Liver (tissue), 9 donors: ENCODE measurements around the gene BACH2. TPM values are rescaled to one million over a fixed set of nuclear protein-coding genes. Genes with fewer than 3 reads are reported as not detected.

Experiments used
- DNase-seq: peaks from one replicate; pipeline ENCODE4 v3.0.0-alpha.2; 2017; ENCODE audit warnings: low spot score
- H3K27ac ChIP-seq, 2 donors: one replicate each; pipeline ENCODE4 v1.7.0; 2013; ENCODE audit warnings: inconsistent platforms in 2 of 2, low read length in 2 of 2, control low read depth in 1 of 2, low read depth in 1 of 2, mild to moderate bottlenecking in 1 of 2
- H3K27me3 ChIP-seq, 4 donors: one replicate each; pipeline versions ENCODE4 v1.6.1 to v1.7.0; 2013; ENCODE audit warnings: low read length in 3 of 4, inconsistent platforms in 1 of 4, mild to moderate bottlenecking in 1 of 4, moderate library complexity in 1 of 4; ENCODE audit not compliant: control insufficient read depth in 4 of 4, insufficient read depth in 4 of 4
- H3K36me3 ChIP-seq, 4 donors: one replicate each; pipeline versions ENCODE4 v1.6.1 to v1.7.0; 2013; ENCODE audit warnings: low read length in 3 of 4, mild to moderate bottlenecking in 3 of 4, low read depth in 1 of 4, moderate library complexity in 1 of 4; ENCODE audit not compliant: control insufficient read depth in 4 of 4, insufficient read depth in 3 of 4
- H3K4me1 ChIP-seq, 4 donors: one replicate each; pipeline versions ENCODE4 v1.6.1 to v1.7.0; 2013; ENCODE audit warnings: low read length in 3 of 4, mild to moderate bottlenecking in 3 of 4, moderate library complexity in 1 of 4; ENCODE audit not compliant: control insufficient read depth in 4 of 4, insufficient read depth in 4 of 4
- H3K4me3 ChIP-seq, 3 donors: one replicate each; pipeline versions ENCODE4 v1.6.1 to v1.7.0; 2013; ENCODE audit warnings: low read length in 3 of 3, control low read depth in 1 of 3, low read depth in 1 of 3, mild to moderate bottlenecking in 1 of 3
- H3K9ac ChIP-seq, 2 donors: one replicate each; pipeline ENCODE4 v1.7.0; 2013; ENCODE audit warnings: low read length in 2 of 2, mild to moderate bottlenecking in 2 of 2, moderate library complexity in 2 of 2, control low read depth in 1 of 2, low read depth in 1 of 2
- H3K9me3 ChIP-seq, 4 donors: one replicate each; pipeline versions ENCODE4 v1.6.1 to v1.7.0; 2013; ENCODE audit warnings: low read length in 3 of 4; ENCODE audit not compliant: control insufficient read depth in 4 of 4
- FOXA1 ChIP-seq: IDR thresholded peaks from 2 replicates; pipeline ENCODE4 v1.6.1; 2016; ENCODE audit warnings: antibody characterized with exemption
- HNF4A ChIP-seq, 2 donors: conservative IDR thresholded peaks; 2 replicates each; pipeline ENCODE4 v1.6.1; 2016; ENCODE audit warnings: antibody characterized with exemption in 2 of 2, mild to moderate bottlenecking in 2 of 2
- NR2F2 ChIP-seq: IDR thresholded peaks from 2 replicates; pipeline ENCODE4 v1.6.1; 2016; ENCODE audit warnings: antibody characterized with exemption
- RAD21 ChIP-seq, 2 donors: IDR thresholded peaks; 2 replicates each; pipeline ENCODE4 v1.6.1; 2016; ENCODE audit warnings: antibody characterized with exemption in 2 of 2, mild to moderate bottlenecking in 2 of 2
- REST ChIP-seq: IDR thresholded peaks from 2 replicates; pipeline ENCODE4 v1.6.1; 2016; ENCODE audit warnings: antibody characterized with exemption, mild to moderate bottlenecking
- SP1 ChIP-seq: IDR thresholded peaks from 2 replicates; pipeline ENCODE4 v1.6.1; 2018; ENCODE audit warnings: antibody characterized with exemption, mild to moderate bottlenecking
- YY1 ChIP-seq: IDR thresholded peaks from 2 replicates; pipeline ENCODE4 v1.6.1; 2016; ENCODE audit warnings: antibody characterized with exemption, mild to moderate bottlenecking
- WGBS: extraction: QIAGEN DNeasy Blood & Tissue Kit; methylation state at CpG from one replicate; pipeline ENCODE4 v1.1.7; 2013; 5-methylcytosine and 5-hydroxymethylcytosine counted together
- polyA plus RNA-seq, 2 donors: library from polyadenylated mRNA; stranded (reverse) in 1 of 2; unstranded in 1 of 2; fragments of 200-250 nt in 1 of 2; fragments of >200 nt in 1 of 2; fragmentation: Nextera tagmentation in 1 of 2; extraction: Ambion mirVana in 1 of 2; gene quantifications; one replicate each; pipeline versions ENCODE4 v1.2.1 to v1.2.3, GENCODE V29; 2013 to 2015
- total RNA-seq, 2 donors: library from RNA; depleted of rRNA; stranded (reverse); fragments of >200 nt; gene quantifications; one replicate each; pipeline ENCODE4 v1.2.3, GENCODE V29; 2014
- donor health status: healthy.
- donor health status: healthy.
- donor health status: healthy.
- donor health status: healthy.
- donor health status: healthy.

BACH2 gene
- total and polyA plus RNA-seq, 4 donors, result 1.9 to 3.7 (median 1.9) TPM

- TF ChIP-seq REST (no peak), HNF4A (conservative IDR thresholded peaks at IDR 0.05) (no peak), RAD21 (IDR thresholded peaks at IDR 0.05) (no peak), NR2F2 (no peak), YY1 (no peak), SP1 (no peak)
Observed at GRCh38 chr6:89980353-89980752, 316.3 kb downstream of the BACH2 start (continued).

- no peaks in the 10 kb centered on the region for H3K36me3 ChIP-seq
- peaks cover 0 to 3% (median 0%) of the 10 kb centered on the region in 4 donors for H3K4me1 ChIP-seq
- no peak for DNase-seq
- no peaks in the 10 kb centered on the region for H3K27me3 ChIP-seq
- 86% methylated on average over 6 of the region's 6 CpGs for WGBS
- H3K27ac ChIP-seq, result no peak overlapping the region
- H3K4me3 ChIP-seq, result no peak overlapping the region
- no peaks in the 10 kb centered on the region for H3K9me3 ChIP-seq
- no peak overlapping the region for H3K9ac ChIP-seq
- no peak for TF ChIP-seq SP1
Observed at GRCh38 chr6:89979481-89980119, 317.0 kb downstream of the BACH2 start.

- TF ChIP-seq REST, result no peak
- TF ChIP-seq FOXA1, result no peak
- DNase-seq, result no peak
- no peak overlapping the region for H3K27ac ChIP-seq
- no peaks in the 10 kb centered on the region for H3K27me3 ChIP-seq
- WGBS, result 88% methylated on average over 5 of the region's 5 CpGs
- H3K9ac ChIP-seq, result no peak overlapping the region
- H3K4me1 ChIP-seq, result peaks cover 0 to 3% (median 0%) of the 10 kb centered on the region in 4 donors
- H3K36me3 ChIP-seq, result no peaks in the 10 kb centered on the region
- H3K4me3 ChIP-seq, result no peak overlapping the region
- H3K9me3 ChIP-seq, result no peaks in the 10 kb centered on the region
Observed at GRCh38 chr6:89978749-89979145, 317.9 kb downstream of the BACH2 start.
